ENCODE data around the gene SHANK1.
"Not testable (repeated sequence)": the region's sequence is repeated elsewhere in the genome, so short reads cannot be mapped to it uniquely, and the experiment has no call there.

The SHANK1 gene

DNA sequence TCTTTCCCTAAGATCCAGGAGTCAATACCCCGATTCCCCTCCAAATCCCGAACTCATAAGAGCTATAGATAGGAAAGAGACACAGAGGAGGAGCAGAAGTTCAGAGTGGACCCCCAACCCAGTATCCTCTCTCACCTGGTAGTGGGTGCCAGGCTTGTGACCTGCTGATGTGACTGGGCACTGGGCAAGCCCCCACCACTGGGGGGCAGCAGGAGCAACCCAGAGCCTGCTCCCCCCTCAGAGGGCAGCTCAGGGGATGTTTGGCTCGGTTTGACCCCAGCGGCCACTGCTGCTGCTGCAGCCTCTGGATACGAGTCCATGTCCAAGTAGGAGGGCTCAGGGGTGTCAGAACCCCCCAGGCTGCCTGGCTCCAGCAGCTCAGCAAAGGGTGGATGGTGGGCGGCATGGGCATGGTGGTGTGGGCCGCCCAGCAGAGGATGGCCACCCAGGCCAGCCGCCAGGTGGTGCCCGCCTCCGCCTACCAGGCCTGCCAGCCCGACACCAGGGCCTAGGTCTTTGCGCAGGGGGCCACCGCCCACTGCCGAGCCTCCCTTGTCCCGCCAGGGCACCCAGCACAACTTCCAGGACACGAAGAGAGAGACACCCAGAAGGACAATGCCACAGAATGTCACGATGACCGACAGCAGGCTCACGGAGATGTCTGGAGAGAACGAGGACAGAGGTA, 87.3 kb downstream of the SHANK1 start:
- DNase-seq, result peak; percentile 17

DNA sequence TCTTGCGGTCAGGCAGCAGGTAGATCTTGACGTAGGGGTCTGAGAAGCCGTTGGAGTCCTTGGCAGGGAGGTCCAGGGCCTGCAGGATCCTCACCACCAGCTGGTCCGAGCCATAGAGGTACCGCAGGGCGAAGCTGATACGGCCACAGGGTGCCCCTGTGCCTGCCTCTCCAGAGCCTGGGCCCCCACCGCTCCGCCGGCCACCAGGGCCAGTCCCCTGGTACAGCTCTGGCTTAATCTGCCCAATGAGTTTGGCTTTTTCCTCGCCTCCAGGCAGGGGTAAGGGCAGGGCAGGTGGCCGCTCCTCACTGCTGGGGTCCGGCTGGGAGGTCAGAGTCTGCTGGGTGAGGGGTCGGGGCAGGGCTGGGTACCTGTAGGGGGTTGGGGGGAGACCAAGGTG, 89.8 kb downstream of the SHANK1 start:
- DNase-seq, result no peak

DNA sequence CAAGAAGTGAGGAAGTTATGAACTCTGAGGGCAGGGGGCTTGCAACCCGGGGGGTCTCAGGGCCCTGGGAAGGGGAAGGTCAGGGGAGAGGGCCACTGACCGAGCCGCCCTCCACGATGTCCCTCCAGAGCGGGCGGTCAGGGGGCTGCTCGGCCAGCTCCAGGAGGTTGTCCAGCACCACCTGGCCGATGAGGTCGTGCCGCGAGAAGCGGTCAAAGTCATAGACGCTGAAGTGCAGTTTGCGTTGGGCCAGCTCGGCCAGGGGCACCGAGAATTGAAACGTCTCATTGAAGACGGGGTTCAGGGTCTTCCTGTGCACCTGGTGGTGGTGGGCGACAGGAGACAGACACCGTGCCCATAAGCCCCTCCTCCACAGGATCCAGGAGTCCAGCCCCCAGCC, 90.4 kb downstream of the SHANK1 start:
- DNase-seq, result no peak

DNA sequence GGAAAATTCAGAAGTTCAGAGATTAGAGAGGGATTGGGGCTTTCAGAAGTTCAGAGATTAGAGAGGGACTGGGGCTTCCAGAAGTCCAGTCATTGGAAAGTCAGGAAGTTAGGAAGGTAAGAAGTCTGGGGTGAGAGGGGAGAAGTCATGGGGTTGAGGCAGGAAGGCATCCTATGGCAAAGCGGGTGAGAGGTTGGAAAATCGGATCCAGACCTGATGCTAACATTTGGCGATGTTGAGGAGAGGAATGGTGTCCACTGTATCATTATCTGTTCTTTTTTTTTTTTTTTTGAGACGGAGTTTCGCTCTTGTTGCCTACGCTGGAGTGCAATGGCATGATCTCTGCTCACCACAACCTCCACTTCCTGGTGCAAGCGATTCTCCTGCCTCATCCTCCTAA, 91.1 kb downstream of the SHANK1 start:
- DNase-seq, result no peak

DNA sequence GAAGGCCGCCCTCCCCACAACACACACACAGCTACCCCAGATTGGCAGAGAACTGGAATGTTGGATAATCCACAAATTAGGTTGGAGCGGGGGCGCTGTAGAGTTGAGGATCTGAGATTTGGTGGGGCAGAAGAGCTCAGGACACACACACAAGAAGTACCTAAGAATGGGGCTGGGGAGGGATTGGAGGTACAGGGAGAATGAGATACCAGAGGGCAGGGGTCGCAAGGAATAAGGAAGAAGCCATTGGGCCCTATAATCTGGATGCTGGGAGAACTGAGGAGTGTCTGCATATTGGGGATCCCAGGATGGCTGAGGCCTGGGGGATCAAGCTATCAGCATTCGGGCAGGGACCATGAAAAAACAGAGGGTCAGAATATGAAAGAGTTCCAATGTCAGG, 91.5 kb downstream of the SHANK1 start:
- DNase-seq, result no peak

DNA sequence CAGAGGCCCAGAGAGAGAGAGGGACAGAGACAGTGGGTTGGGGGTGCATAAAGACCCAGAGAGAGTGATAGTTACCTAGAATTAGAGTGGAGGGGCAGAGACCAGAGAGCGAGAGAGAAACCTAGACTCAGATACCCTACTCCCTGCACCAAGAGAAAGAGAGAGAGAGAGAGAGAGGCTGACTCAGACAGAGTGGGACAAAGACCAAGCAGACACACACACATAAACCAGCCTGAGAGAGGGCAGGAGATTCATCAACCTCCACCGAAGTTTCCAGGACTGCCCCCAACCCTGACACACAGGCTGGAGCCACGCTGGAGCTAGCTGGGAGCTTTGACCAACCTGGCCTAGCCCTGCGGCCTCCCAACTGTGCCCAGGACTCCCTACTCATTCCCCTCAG, 92.8 kb downstream of the SHANK1 start:
- no peak for DNase-seq

DNA sequence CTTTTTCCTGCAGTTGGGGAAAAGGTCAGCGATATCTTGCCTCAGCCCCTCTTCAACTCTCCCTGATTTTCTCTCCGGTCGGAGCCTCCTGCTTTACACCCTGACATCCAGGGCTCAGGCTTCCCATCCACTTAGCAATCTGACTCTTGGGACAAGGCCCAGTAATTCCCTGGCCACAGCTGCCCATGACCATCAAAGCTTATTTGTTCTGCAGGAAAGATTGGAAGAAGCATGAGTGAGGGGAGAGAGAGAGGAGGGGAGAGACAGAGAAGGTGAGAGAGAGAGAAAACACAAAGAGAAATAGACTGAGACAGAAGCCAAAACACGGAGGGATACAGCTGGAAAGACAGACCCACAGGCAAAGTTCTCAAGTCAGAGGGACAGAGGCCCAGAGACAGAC, 93.6 kb downstream of the SHANK1 start:
- DNase-seq, result no peak

DNA sequence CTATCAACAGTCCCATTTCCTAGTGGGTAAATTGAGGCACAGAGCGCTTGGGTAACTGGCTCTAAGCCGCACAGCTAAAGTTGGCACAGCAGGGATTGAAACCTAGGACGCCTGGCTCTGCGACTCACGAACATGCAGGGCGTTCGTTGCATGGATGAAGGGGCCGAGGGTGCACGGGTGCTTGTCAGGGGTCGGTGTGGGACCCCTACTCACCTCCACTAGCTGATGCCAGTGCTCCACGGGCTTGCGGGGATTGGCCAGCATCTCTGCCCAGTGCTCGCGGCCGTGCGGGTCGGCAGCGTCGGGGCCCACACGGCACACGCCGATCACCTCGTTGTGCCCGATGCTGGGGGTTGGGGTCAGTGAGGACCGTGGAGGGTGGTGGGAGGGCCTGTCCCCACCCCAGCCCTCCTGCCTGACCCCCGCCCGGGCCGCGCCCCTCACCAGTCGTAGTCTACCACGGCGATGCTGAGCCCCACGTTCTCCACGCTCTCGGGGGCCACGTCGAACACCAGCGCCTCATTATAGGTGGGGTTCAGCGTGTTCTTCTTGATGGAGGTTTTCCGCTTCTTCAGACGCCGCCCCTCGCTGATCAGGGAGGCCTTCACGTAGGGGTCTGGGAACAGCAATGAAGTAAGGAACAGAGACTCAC, 94.5 kb downstream of the SHANK1 start:
- DNase-seq, result no peak

DNA sequence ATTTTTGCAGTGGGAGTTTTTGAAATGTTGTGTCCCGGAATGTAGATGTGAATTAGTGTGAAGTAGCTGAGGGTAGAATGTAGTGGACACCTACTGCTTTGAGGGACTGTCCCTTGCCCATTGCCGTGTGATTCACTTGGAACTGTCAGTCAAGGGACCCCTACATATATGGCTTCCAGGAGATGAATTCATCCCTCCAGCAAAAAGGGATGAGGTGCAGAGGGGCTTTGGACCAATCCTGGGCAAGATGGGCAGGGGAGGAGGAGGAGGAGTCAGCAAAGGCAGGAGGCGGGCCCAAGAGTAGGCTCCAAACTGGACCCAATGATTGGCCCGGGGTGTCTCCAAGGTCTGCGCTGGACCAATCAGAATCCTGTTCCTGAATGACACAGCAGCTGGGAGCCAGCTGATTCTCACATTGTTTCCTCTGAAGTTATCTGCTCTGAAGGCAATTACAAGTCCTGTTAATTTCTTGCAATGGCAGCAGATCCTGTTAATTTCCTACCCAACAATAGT, 99.2 kb downstream of the SHANK1 start:
- not testable (repeated sequence) for DNase-seq

DNA sequence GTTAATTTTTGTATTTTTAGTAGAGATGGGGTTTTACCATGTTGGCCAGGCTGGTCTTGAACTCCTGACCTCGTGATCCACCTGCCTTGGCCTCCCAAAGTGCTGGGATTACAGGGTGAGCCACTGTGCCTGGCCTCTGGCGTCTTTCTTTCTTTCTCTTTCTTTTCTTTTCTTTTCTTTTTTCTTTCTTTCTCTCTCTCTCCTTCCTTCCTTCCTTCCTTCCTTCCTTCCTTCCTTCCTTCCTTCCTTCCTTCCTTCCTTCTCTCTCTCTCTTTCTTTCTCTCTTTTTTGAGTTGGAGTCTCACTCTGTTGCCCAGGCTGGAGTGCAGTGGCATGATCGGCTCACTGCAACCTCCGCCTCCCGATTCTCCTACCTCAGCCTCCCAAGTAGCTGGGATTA, 100.4 kb downstream of the SHANK1 start:
- not testable (repeated sequence) for DNase-seq

DNA sequence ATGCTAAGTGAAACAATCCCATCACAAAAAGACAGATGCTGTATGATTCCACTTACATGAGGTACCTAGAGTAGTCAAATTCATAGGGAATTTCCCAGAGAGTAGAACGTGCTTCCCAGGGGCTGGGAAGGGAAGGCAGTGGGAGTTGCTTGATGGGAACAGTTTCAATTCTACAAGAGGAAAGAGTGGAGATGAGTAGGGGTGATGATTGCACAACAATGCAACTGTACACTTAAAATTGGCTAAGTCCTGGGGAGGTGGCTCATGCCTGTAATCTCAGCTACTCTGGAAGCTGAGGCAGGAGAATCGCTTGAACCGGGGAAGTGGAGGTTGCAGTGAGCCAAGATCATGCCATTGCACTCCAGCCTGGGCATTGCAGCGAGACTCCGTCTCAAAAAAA, 101.2 kb downstream of the SHANK1 start:
- DNase-seq, result not testable (repeated sequence)

DNA sequence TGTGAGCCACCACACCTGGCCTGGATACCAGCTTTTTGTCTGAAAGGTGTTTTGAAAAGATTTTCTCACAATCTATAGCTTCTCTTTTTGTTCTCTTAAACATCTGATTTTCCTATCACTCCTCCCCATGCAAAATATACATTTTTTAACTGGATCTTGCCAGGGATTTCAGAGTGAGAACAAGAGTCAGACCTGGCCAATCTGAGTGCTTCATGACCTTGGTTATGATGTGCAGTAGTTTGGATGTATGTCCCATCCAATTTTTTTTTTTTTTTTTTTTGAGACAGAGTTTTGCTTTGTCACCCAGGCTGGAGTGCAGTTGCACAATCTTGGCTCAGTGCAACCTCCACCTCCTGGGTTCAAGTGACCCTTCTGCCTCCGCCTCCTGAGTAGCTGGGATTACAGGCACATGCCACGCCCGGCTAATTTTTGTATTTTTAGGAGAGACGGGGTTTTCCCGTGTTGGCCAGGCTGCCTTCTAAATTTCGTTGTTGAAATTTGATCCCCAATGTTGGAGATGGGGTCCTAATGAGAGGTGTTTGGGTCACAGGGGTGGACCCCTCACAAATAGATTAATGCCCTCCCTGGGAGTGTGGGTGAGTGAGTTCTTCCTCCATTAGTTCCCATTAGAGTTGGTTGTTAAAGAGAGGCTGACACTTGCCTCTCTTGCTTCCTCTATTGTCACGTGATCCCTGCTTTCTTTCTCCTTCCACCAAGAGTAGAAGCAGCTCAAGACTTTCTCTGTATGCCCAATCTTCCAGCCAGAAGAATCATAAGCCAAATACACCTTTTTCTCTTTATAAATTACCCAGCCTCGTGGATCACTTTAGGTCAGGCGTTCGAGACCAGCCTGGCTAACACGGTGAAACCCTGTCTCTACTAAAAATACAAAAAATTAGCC, 106.8 kb downstream of the SHANK1 start:
- not testable (repeated sequence) for DNase-seq
